ENCODE measurements around the gene MEGF6. TPM values are rescaled to one million over a fixed set of nuclear protein-coding genes. Genes with fewer than 3 reads are reported as not detected.

The MEGF6 gene
- total and polyA plus RNA-seq, 2 donors (not counting 3 experiments of a cell fraction or from before 2014, with no cell fraction given), result 22.5 to 63.7 TPM

GRCh38 chr1:3481836-3482375, 129.4 kb downstream of the MEGF6 start:
- Histone ChIP-seq H3K9ac (replicated peaks; ENCODE audit: extremely low read depth, insufficient read depth, low read length) (no peak overlapping the region), H3K36me3 (ENCODE audit: control insufficient read depth in 2 of 2, extremely low read depth in 1 of 2, insufficient read depth in 2 of 2, low read length in 2 of 2) (no peaks in the 10 kb centered on the region), H3K4me2 (ENCODE audit: insufficient read depth, low read length) (no peak overlapping the region), H3K4me3 (replicated peaks in 1 of 3; ENCODE audit: insufficient read depth in 1 of 3, low read depth in 1 of 3, low read length in 3 of 3) (no peak overlapping the region), H3K27me3 (ENCODE audit: control insufficient read depth in 2 of 2, insufficient read depth in 2 of 2, low read length in 2 of 2) (no peaks in the 10 kb centered on the region), H2AFZ (ENCODE audit: low read depth, low read length) (no peak overlapping the region), H3K79me2 (ENCODE audit: control insufficient read depth, insufficient read depth, low read length) (no peaks in the 10 kb centered on the region), H4K20me1 (replicated peaks; ENCODE audit: control insufficient read depth, extremely low read depth, insufficient read depth, low read length) (no peaks in the 10 kb centered on the region), H3K27ac (ENCODE audit: insufficient read depth, low read depth, low read length) (no peak overlapping the region), H3K9me1 (replicated peaks; ENCODE audit: control insufficient read depth, extremely low read depth, insufficient read depth, low read length) (no peaks in the 10 kb centered on the region), H3K9me3 (replicated peaks; ENCODE audit: control insufficient read depth, insufficient read depth, low read length) (no peaks in the 10 kb centered on the region), H3K4me1 (ENCODE audit: control insufficient read depth, extremely low read depth, insufficient read depth, low read length) (no peaks in the 10 kb centered on the region)
- POLR2A ChIA-PET, result no interaction called here
- intact Hi-C loops (cut with micrococcal nuclease) (no loop called here), dilution Hi-C loops (cut with MboI; ENCODE audit: extremely low pct_ligation_motif_present, low sequenced_read_pairs) (no loop called here)
- CTCF ChIA-PET, result interaction anchor here (0.8 to 3.9 kb wide), 6 partner anchors 9 to 239 kb away, joined by 3 to 75 read pairs (median 5); no protein-coding TSS in a partner anchor
- TF ChIP-seq CTCF (IDR thresholded peaks at IDR 0.05; ENCODE audit: extremely low read depth in 1 of 2, insufficient read depth in 1 of 2, low read depth in 1 of 2, low read length in 2 of 2), result no peak
- TF ChIP-seq, protein P1, sequence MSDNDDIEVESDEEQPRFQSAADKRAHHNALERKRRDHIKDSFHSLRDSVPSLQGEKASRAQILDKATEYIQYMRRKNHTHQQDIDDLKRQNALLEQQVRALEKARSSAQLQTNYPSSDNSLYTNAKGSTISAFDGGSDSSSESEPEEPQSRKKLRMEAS (IDR thresholded peaks at IDR 0.05; ENCODE audit: insufficient read depth, insufficient read length), result no peak
- TF ChIP-seq MYC (IDR thresholded peaks at IDR 0.05; ENCODE audit: low read depth, low read length), result no peak
- no peak for TF ChIP-seq JUN (IDR thresholded peaks at IDR 0.05; ENCODE audit: borderline replicate concordance, insufficient read depth, insufficient read length, low read depth)
- TF ChIP-seq FOS (IDR thresholded peaks at IDR 0.05; ENCODE audit: borderline replicate concordance, insufficient read depth, low read length), result no peak
- no peak for TF ChIP-seq EZH2 (IDR thresholded peaks at IDR 0.05; ENCODE audit: borderline replicate concordance, low read depth, low read length, severe bottlenecking)
- no peak for TF ChIP-seq POLR2AphosphoS5 (IDR thresholded peaks at IDR 0.05; ENCODE audit: insufficient read depth, low read depth, low read length)
- no peak for TF ChIP-seq POLR2A (IDR thresholded peaks at IDR 0.05; ENCODE audit: low read depth, low read length)
- TF ChIP-seq GATA2 (IDR thresholded peaks at IDR 0.05; ENCODE audit: insufficient read depth, insufficient read length, low read depth, low read length), result no peak
- FAIRE-seq, result no peak
- no TSS peak for BruUV-seq (replicated peaks)
- no peak for DNase-seq (ENCODE audit: low read depth, low spot score)

All from endothelial cell of umbilical vein (primary cell).